ENCODE measurements around the gene RGS7BP. TPM values are rescaled to one million over a fixed set of nuclear protein-coding genes. Genes with fewer than 3 reads are reported as not detected.

The RGS7BP gene
- total and polyA plus RNA-seq, 5 donors from 2014 or later = not detected

GRCh38 chr5:64594025-64594424 lies 88.2 kb downstream of the RGS7BP start:
- no peak for DNase-seq
- no peak for ATAC-seq (ENCODE audit: low read depth in 2 of 2)
- no peaks in the 10 kb centered on the region for H3K9me3 Mint-ChIP-seq
- H3K27me3 ChIP-seq (ENCODE audit: control insufficient read depth, insufficient read depth, low read length) = no peaks in the 10 kb centered on the region
- H3K4me1 ChIP-seq (ENCODE audit: control insufficient read depth, insufficient read depth, low read length, poor library complexity, severe bottlenecking) = no peaks in the 10 kb centered on the region
- no peak overlapping the region for H3K27ac Mint-ChIP-seq
- H3K9me3 ChIP-seq (ENCODE audit: control insufficient read depth in 2 of 2, low read length in 2 of 2) = no peaks in the 10 kb centered on the region
- H3K4me3 Mint-ChIP-seq = no peak overlapping the region
- no peak overlapping the region for H3K4me3 ChIP-seq (ENCODE audit: low read depth, low read length)
- no peak overlapping the region for H3K27ac ChIP-seq (ENCODE audit: insufficient read depth, low read length, poor library complexity, severe bottlenecking)
- no peaks in the 10 kb centered on the region for H3K4me1 Mint-ChIP-seq
- no peaks in the 10 kb centered on the region for H3K36me3 ChIP-seq (ENCODE audit: control insufficient read depth, insufficient read depth, low read length)
- H3K27me3 Mint-ChIP-seq = peaks cover 5% of the 10 kb centered on the region
- no peaks in the 10 kb centered on the region for H3K36me3 Mint-ChIP-seq

- no peaks in the 10 kb centered on the region for H3K4me1 ChIP-seq (ENCODE audit: control insufficient read depth, insufficient read depth, low read length, poor library complexity, severe bottlenecking)
- no peaks in the 10 kb centered on the region for H3K27me3 ChIP-seq (ENCODE audit: control insufficient read depth, insufficient read depth, low read length)
- no peak overlapping the region for H3K4me3 ChIP-seq (ENCODE audit: low read depth, low read length)
- no peak for ATAC-seq (ENCODE audit: low read depth in 2 of 2)
- Mint-ChIP-seq H3K27ac (no peak overlapping the region), H3K36me3 (no peaks in the 10 kb centered on the region), H3K4me3 (no peak overlapping the region), H3K27me3 (no peaks in the 10 kb centered on the region), H3K4me1 (no peaks in the 10 kb centered on the region), H3K9me3 (no peaks in the 10 kb centered on the region)
- H3K9me3 ChIP-seq (ENCODE audit: control insufficient read depth in 2 of 2, low read length in 2 of 2) = no peaks in the 10 kb centered on the region
- no peak for DNase-seq
- H3K36me3 ChIP-seq (ENCODE audit: control insufficient read depth, insufficient read depth, low read length) = no peaks in the 10 kb centered on the region
- no peak overlapping the region for H3K27ac ChIP-seq (ENCODE audit: insufficient read depth, low read length, poor library complexity, severe bottlenecking)
Observed at GRCh38 chr5:64594601-64595000, 88.8 kb downstream of the RGS7BP start.

- H3K36me3 ChIP-seq (ENCODE audit: control insufficient read depth, insufficient read depth, low read length) = no peaks in the 10 kb centered on the region
- H3K27ac ChIP-seq (ENCODE audit: insufficient read depth, low read length, poor library complexity, severe bottlenecking) = no peak overlapping the region
- Mint-ChIP-seq H3K4me3 (no peak overlapping the region), H3K27ac (no peak overlapping the region), H3K9me3 (no peaks in the 10 kb centered on the region), H3K4me1 (no peaks in the 10 kb centered on the region), H3K27me3 (no peaks in the 10 kb centered on the region), H3K36me3 (no peaks in the 10 kb centered on the region)
- no peak for DNase-seq
- no peaks in the 10 kb centered on the region for H3K4me1 ChIP-seq (ENCODE audit: control insufficient read depth, insufficient read depth, low read length, poor library complexity, severe bottlenecking)
- no peak for ATAC-seq (ENCODE audit: low read depth in 2 of 2)
- no peak overlapping the region for H3K4me3 ChIP-seq (ENCODE audit: low read depth, low read length)
- no peaks in the 10 kb centered on the region for H3K9me3 ChIP-seq (ENCODE audit: control insufficient read depth in 2 of 2, low read length in 2 of 2)
- H3K27me3 ChIP-seq (ENCODE audit: control insufficient read depth, insufficient read depth, low read length) = no peaks in the 10 kb centered on the region
Observed at GRCh38 chr5:64595031-64595855, 89.4 kb downstream of the RGS7BP start.

DNA sequence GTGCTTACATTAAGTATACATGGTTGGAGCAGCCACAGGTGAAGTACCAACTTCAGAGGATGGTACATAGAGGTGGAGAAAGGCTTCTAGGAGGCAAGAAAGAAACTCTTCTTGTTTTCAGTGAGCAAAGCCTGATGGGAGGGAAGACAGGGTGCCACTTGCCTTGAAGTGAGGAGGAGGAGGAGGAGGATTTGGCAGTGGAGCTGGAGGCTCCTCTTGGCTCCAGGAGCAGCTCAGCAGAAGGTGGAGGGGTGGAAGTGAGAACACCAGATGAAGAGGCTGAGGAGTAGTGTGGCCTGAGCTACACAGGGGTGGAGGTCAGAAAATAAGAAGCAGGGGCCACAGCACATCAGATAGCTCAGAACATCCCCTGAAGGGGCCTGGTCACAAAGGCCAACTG lies 93.4 kb downstream of the RGS7BP start:
- no peaks in the 10 kb centered on the region for H3K27me3 ChIP-seq (ENCODE audit: control insufficient read depth, insufficient read depth, low read length)
- no peak overlapping the region for H3K4me3 ChIP-seq (ENCODE audit: low read depth, low read length)
- H3K4me1 Mint-ChIP-seq = no peaks in the 10 kb centered on the region
- ATAC-seq (ENCODE audit: low read depth in 2 of 2) (no peak), DNase-seq (no peak)
- H3K4me3 Mint-ChIP-seq = no peak overlapping the region
- no peak overlapping the region for H3K27ac ChIP-seq (ENCODE audit: insufficient read depth, low read length, poor library complexity, severe bottlenecking)
- H3K36me3 Mint-ChIP-seq = no peaks in the 10 kb centered on the region
- no peaks in the 10 kb centered on the region for H3K27me3 Mint-ChIP-seq
- no peaks in the 10 kb centered on the region for H3K9me3 ChIP-seq (ENCODE audit: control insufficient read depth in 2 of 2, low read length in 2 of 2)
- H3K36me3 ChIP-seq (ENCODE audit: control insufficient read depth, insufficient read depth, low read length) = no peaks in the 10 kb centered on the region
- H3K4me1 ChIP-seq (ENCODE audit: control insufficient read depth, insufficient read depth, low read length, poor library complexity, severe bottlenecking) = no peaks in the 10 kb centered on the region
- H3K9me3 Mint-ChIP-seq = no peaks in the 10 kb centered on the region
- H3K27ac Mint-ChIP-seq = no peak overlapping the region

- no peaks in the 10 kb centered on the region for H3K36me3 Mint-ChIP-seq
- H3K27ac Mint-ChIP-seq = no peak overlapping the region
- H3K9me3 ChIP-seq (ENCODE audit: control insufficient read depth in 2 of 2, low read length in 2 of 2) = no peaks in the 10 kb centered on the region
- no peaks in the 10 kb centered on the region for H3K36me3 ChIP-seq (ENCODE audit: control insufficient read depth, insufficient read depth, low read length)
- H3K4me1 ChIP-seq (ENCODE audit: control insufficient read depth, insufficient read depth, low read length, poor library complexity, severe bottlenecking) = no peaks in the 10 kb centered on the region
- DNase-seq (no peak), ATAC-seq (ENCODE audit: low read depth in 2 of 2) (no peak)
- H3K27ac ChIP-seq (ENCODE audit: insufficient read depth, low read length, poor library complexity, severe bottlenecking) = no peak overlapping the region
- no peaks in the 10 kb centered on the region for H3K27me3 ChIP-seq (ENCODE audit: control insufficient read depth, insufficient read depth, low read length)
- H3K4me3 ChIP-seq (ENCODE audit: low read depth, low read length) = no peak overlapping the region
- H3K27me3 Mint-ChIP-seq = no peaks in the 10 kb centered on the region
- no peaks in the 10 kb centered on the region for H3K4me1 Mint-ChIP-seq
- H3K9me3 Mint-ChIP-seq = no peaks in the 10 kb centered on the region
- H3K4me3 Mint-ChIP-seq = no peak overlapping the region
Observed at GRCh38 chr5:64603676-64604075, 97.9 kb downstream of the RGS7BP start.

DNA sequence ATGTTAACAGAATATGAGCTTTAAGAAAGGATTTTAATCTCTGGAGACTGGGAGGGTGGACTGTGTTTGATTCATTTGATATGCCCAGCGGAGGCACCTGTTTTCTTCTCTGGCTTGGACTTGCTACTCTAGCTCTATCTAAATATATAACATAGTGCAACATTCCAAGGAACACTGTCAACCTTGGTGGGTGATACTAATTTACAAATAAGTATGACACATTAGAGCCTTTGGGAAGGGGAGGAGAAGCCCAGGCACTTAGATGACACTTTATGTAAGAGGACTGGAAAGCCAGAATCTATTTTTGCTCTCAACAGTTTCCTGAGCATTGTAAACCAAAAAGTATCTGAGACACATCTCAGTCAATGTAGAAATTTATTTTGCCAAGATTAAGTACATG lies 101.1 kb downstream of the RGS7BP start:
- no peaks in the 10 kb centered on the region for H3K27me3 Mint-ChIP-seq
- DNase-seq (no peak), ATAC-seq (ENCODE audit: low read depth in 2 of 2) (no peak)
- no peak overlapping the region for H3K27ac ChIP-seq (ENCODE audit: insufficient read depth, low read length, poor library complexity, severe bottlenecking)
- H3K9me3 Mint-ChIP-seq = no peaks in the 10 kb centered on the region
- H3K9me3 ChIP-seq (ENCODE audit: control insufficient read depth in 2 of 2, low read length in 2 of 2) = no peaks in the 10 kb centered on the region
- H3K27ac Mint-ChIP-seq = no peak overlapping the region
- peaks cover 4% of the 10 kb centered on the region for H3K27me3 ChIP-seq (ENCODE audit: control insufficient read depth, insufficient read depth, low read length)
- no peaks in the 10 kb centered on the region for H3K4me1 Mint-ChIP-seq
- no peaks in the 10 kb centered on the region for H3K36me3 Mint-ChIP-seq
- no peaks in the 10 kb centered on the region for H3K4me1 ChIP-seq (ENCODE audit: control insufficient read depth, insufficient read depth, low read length, poor library complexity, severe bottlenecking)
- no peak overlapping the region for H3K4me3 Mint-ChIP-seq
- H3K36me3 ChIP-seq (ENCODE audit: control insufficient read depth, insufficient read depth, low read length) = no peaks in the 10 kb centered on the region
- no peak overlapping the region for H3K4me3 ChIP-seq (ENCODE audit: low read depth, low read length)

DNA sequence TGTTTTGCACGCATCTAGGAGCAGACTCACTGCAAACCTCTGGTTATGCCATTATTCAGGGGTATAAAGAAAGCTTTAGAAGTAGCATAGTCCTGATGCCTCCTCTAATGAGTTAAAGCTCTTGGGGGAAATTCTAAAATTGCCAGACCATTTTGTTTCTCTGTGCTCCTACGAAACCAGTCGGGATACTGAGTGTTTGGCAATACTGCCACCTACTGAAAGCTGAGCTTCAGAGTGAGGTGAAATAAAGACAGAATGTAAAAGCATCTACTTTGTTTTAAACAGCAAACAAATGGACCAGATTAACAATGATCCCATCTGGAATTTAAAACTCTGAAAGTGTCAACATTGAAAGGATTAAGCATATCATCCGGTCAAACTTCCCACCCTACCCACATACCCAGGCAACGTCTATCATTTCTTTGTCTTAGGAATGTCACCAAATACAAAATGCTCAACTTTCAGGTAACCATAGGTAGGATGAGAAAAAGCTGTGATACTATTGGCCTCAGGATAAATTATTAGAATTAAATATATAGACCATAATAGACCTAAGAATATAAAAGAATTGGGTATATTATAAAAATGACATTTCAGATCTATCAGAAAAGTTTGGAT lies 106.6 kb downstream of the RGS7BP start:
- H3K9me3 ChIP-seq (ENCODE audit: control insufficient read depth in 2 of 2, low read length in 2 of 2) = no peaks in the 10 kb centered on the region
- Mint-ChIP-seq H3K9me3 (no peaks in the 10 kb centered on the region), H3K27me3 (no peaks in the 10 kb centered on the region), H3K4me1 (no peaks in the 10 kb centered on the region), H3K4me3 (no peak overlapping the region), H3K27ac (no peak overlapping the region), H3K36me3 (no peaks in the 10 kb centered on the region)
- no peaks in the 10 kb centered on the region for H3K36me3 ChIP-seq (ENCODE audit: control insufficient read depth, insufficient read depth, low read length)
- H3K27me3 ChIP-seq (ENCODE audit: control insufficient read depth, insufficient read depth, low read length) = peaks cover 4% of the 10 kb centered on the region
- no peak for ATAC-seq (ENCODE audit: low read depth in 2 of 2)
- H3K4me1 ChIP-seq (ENCODE audit: control insufficient read depth, insufficient read depth, low read length, poor library complexity, severe bottlenecking) = no peaks in the 10 kb centered on the region
- H3K4me3 ChIP-seq (ENCODE audit: low read depth, low read length) = no peak overlapping the region
- DNase-seq = peak in 1 of 3 donors; percentile 20
- H3K27ac ChIP-seq (ENCODE audit: insufficient read depth, low read length, poor library complexity, severe bottlenecking) = no peak overlapping the region

GRCh38 chr5:64615895-64616294 lies 110.1 kb downstream of the RGS7BP start:
- H3K4me1 Mint-ChIP-seq = no peaks in the 10 kb centered on the region
- Histone ChIP-seq H3K4me1 (ENCODE audit: control insufficient read depth, insufficient read depth, low read length, poor library complexity, severe bottlenecking) (no peaks in the 10 kb centered on the region), H3K27ac (ENCODE audit: insufficient read depth, low read length, poor library complexity, severe bottlenecking) (no peak overlapping the region), H3K36me3 (ENCODE audit: control insufficient read depth, insufficient read depth, low read length) (no peaks in the 10 kb centered on the region), H3K9me3 (ENCODE audit: control insufficient read depth in 2 of 2, low read length in 2 of 2) (no peaks in the 10 kb centered on the region), H3K27me3 (ENCODE audit: control insufficient read depth, insufficient read depth, low read length) (peaks cover 4% of the 10 kb centered on the region), H3K4me3 (ENCODE audit: low read depth, low read length) (no peak overlapping the region)
- DNase-seq (no peak), ATAC-seq (ENCODE audit: low read depth in 2 of 2) (no peak)
- no peak overlapping the region for H3K4me3 Mint-ChIP-seq
- H3K36me3 Mint-ChIP-seq = no peaks in the 10 kb centered on the region
- no peaks in the 10 kb centered on the region for H3K9me3 Mint-ChIP-seq
- no peak overlapping the region for H3K27ac Mint-ChIP-seq
- no peaks in the 10 kb centered on the region for H3K27me3 Mint-ChIP-seq
